B cell (primary cell): ENCODE data around the gene GALNT17. TPM values are rescaled to one million over a fixed set of nuclear protein-coding genes. Genes with fewer than 3 reads are reported as not detected.

Experiments used
- ATAC-seq: fragments of 200-7000 bp; cut with Tn5 transposase; one replicate; pipeline ENCODE4 v1.10.0; 2021; ENCODE audit warnings: low read depth, mild to moderate bottlenecking, moderate number of reproducible peaks, moderate library complexity
- CTCF ChIA-PET: fragments of 350-600 bp; sonication (Branson Sonifier 250); formaldehyde crosslinking; loops from one replicate; lab custom pipeline; 2021; ENCODE audit warnings: antibody characterized with exemption, inconsistent platforms; lab: Charles Lee
- POLR2A ChIA-PET: fragments of 350-600 bp; sonication (Branson Sonifier 250); formaldehyde crosslinking; loops from one replicate; lab custom pipeline; 2021; ENCODE audit warnings: antibody characterized with exemption; lab: Charles Lee
- DNase-seq: peaks from one replicate; pipeline ENCODE4 v3.0.0; 2013
- H2AFZ ChIP-seq: 2 replicates; pipeline ENCODE4 v1.6.1; 2012; ENCODE audit warnings: mild to moderate bottlenecking, low read depth, low read length; ENCODE audit not compliant: insufficient read depth, poor library complexity, severe bottlenecking
- H3K27ac ChIP-seq, 2 donors: 1 replicate in 1 of 2; 2 replicates in 1 of 2; pipeline ENCODE4 v1.5.1; 2012 to 2013; ENCODE audit warnings: low read length in 2 of 2, mild to moderate bottlenecking in 2 of 2, moderate library complexity in 1 of 2
- H3K27me3 ChIP-seq, 4 experiments: fragments of 200-600 bp in 1 of 4; sonication (generic) in 1 of 4; replicated peaks in 1 of 4; 1 replicate in 2 of 4; 2 replicates in 2 of 4; pipeline versions ENCODE4 v1.6.1 to v1.7.0; 2013 to 2016; ENCODE audit warnings: low read length in 3 of 4, mild to moderate bottlenecking in 2 of 4, mixed read lengths in 1 of 4, moderate library complexity in 1 of 4; ENCODE audit not compliant: insufficient read depth in 4 of 4, control insufficient read depth in 3 of 4; ENCODE audit errors: control extremely low read depth in 1 of 4
- H3K36me3 ChIP-seq, 2 experiments: replicated peaks in 1 of 2; 1 replicate in 1 of 2; 2 replicates in 1 of 2; pipeline versions ENCODE4 v1.6.1 to v1.7.1; 2013; ENCODE audit warnings: low read length in 1 of 2; ENCODE audit not compliant: insufficient read depth in 2 of 2, control insufficient read depth in 1 of 2; ENCODE audit errors: control extremely low read depth in 1 of 2, extremely low read depth in 1 of 2
- H3K4me1 ChIP-seq, 2 donors: fragments of 200-600 bp in 1 of 2; sonication (generic) in 1 of 2; 1 replicate in 1 of 2; 2 replicates in 1 of 2; pipeline versions ENCODE4 v1.5.1 to v1.6.1; 2013 to 2017; ENCODE audit warnings: low read length in 2 of 2; ENCODE audit not compliant: control insufficient read depth in 2 of 2, insufficient read depth in 2 of 2
- H3K4me2 ChIP-seq: replicated peaks from 2 replicates; pipeline ENCODE3; 2012; ENCODE audit warnings: mild to moderate bottlenecking, low read depth, low read length; ENCODE audit not compliant: poor library complexity, severe bottlenecking
- H3K4me3 ChIP-seq, 5 experiments: fragments of 200-600 bp in 1 of 5; sonication (generic) in 1 of 5; 1 replicate in 3 of 5; 2 replicates in 2 of 5; pipeline versions ENCODE4 v1.5.1 to v1.7.0; 2011 to 2016; ENCODE audit warnings: low read length in 4 of 5, mild to moderate bottlenecking in 4 of 5, low read depth in 2 of 5, control low read depth in 1 of 5, moderate library complexity in 1 of 5; ENCODE audit not compliant: insufficient read depth in 1 of 5; ENCODE audit errors: control extremely low read depth in 1 of 5, extremely low read depth in 1 of 5
- H3K79me2 ChIP-seq: fragments of 200-600 bp; sonication (generic); one replicate; pipeline ENCODE4 v1.6.0; 2016; ENCODE audit warnings: low read length; ENCODE audit not compliant: control insufficient read depth, insufficient read depth
- H3K9ac ChIP-seq: fragments of 200-600 bp; sonication (generic); 2 replicates; pipeline ENCODE4 v1.6.1; 2017; ENCODE audit warnings: mild to moderate bottlenecking, low read length, moderate library complexity
- H3K9me3 ChIP-seq, 3 donors: one replicate each; pipeline versions ENCODE4 v1.6.1 to v1.7.1; 2013; ENCODE audit warnings: low read length in 2 of 3; ENCODE audit not compliant: control insufficient read depth in 2 of 3, insufficient read depth in 1 of 3; ENCODE audit errors: control extremely low read depth in 1 of 3
- H4K20me1 ChIP-seq: 2 replicates; pipeline ENCODE4 v1.6.0; 2012; ENCODE audit warnings: mild to moderate bottlenecking, low read length; ENCODE audit not compliant: insufficient read depth, control insufficient read depth, poor library complexity, severe bottlenecking
- H3K27ac Mint-ChIP-seq: one replicate; pipeline ENCODE4 v1.8.0; 2021; ENCODE audit warnings: mixed read lengths
- H3K27me3 Mint-ChIP-seq: one replicate; pipeline ENCODE4 v1.8.0; 2021; ENCODE audit warnings: mixed read lengths
- H3K4me1 Mint-ChIP-seq: one replicate; pipeline ENCODE4 v1.8.0; 2021; ENCODE audit warnings: mixed read lengths
- H3K4me3 Mint-ChIP-seq: one replicate; pipeline ENCODE4 v1.8.0; 2021; ENCODE audit warnings: mixed read lengths
- H3K9me3 Mint-ChIP-seq: one replicate; pipeline ENCODE4 v1.8.0; 2022; ENCODE audit warnings: mixed read lengths; ENCODE audit not compliant: insufficient read depth
- EZH2 ChIP-seq: IDR thresholded peaks from 2 replicates; pipeline ENCODE4 v1.6.1; 2012; ENCODE audit warnings: borderline replicate concordance, low read depth, mild to moderate bottlenecking, moderate library complexity, low read length; ENCODE audit not compliant: insufficient read depth, poor library complexity, severe bottlenecking
- WGBS: methylation state at CpG from one replicate; pipeline ENCODE4 v1.1.5; 2013; ENCODE audit warnings: missing lambda C conversion rate; ENCODE audit not compliant: insufficient coverage; 5-methylcytosine and 5-hydroxymethylcytosine counted together
- intact Hi-C: fragments of 100-400 bp; cut with micrococcal nuclease; formaldehyde crosslinking; loops from one replicate; pipeline ENCODE4 v1.10.0; 2022
- polyA plus RNA-seq: library from polyadenylated mRNA; depleted of rRNA; stranded (reverse); fragments of >200 nt; gene quantifications from 2 replicates; pipeline ENCODE4 v1.2.3, GENCODE V29; 2012
- total RNA-seq, 2 donors: library from RNA; stranded (reverse); fragments of 120-200 nt in 1 of 2; gene quantifications; 1 replicate in 1 of 2; 2 replicates in 1 of 2; pipeline versions ENCODE4 v1.2.3 to v1.2.4, GENCODE V29; 2013 to 2022
- TF ChIP-seq, protein P1 (sequence below): fragments of 200-600 bp; IDR thresholded peaks from one replicate; pipeline ENCODE4 v1.8.0; 2022; ENCODE audit warnings: antibody characterized with exemption, mild to moderate bottlenecking

The GALNT17 gene
- total and polyA plus RNA-seq, 2 donors (not counting 1 experiment from before 2014, with no cell fraction given), result not detected

DNA sequence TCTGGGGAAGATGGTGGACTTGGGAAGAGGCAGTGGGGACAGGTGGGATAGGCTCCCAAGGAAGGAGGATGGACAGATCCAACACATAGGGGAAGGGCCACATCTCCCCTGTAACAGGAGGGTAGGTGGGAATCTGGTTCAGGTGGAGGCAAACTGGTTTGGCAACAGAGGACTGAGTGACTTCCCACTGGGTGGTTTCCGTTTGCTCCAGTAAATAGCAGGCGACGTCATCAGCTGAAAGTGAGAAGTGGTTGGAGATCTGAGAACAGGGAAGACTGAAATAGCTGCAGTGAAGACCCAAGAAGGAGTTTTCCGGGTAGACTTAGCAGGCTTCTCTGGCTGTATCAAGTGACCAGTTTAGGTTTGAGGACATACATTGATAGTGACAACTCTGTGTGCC is 504.4 kb downstream of the GALNT17 start:
- no peak overlapping the region for H2AFZ ChIP-seq
- no peaks in the 10 kb centered on the region for H3K4me1 Mint-ChIP-seq
- no peaks in the 10 kb centered on the region for H3K79me2 ChIP-seq
- H4K20me1 ChIP-seq, result no peaks in the 10 kb centered on the region
- DNase-seq (no peak), ATAC-seq (no peak)
- no peaks in the 10 kb centered on the region for H3K36me3 ChIP-seq
- H3K4me2 ChIP-seq, result no peak overlapping the region
- CTCF ChIA-PET, result no interaction called here
- no peaks in the 10 kb centered on the region for H3K4me1 ChIP-seq
- intact Hi-C loops, result no loop called here
- WGBS, result 82% methylated on average over 4 of the region's 4 CpGs
- POLR2A ChIA-PET, result no interaction called here
- peaks cover 0 to 11% (median 0%) of the 10 kb centered on the region in 3 donors for H3K9me3 ChIP-seq
- H3K4me3 Mint-ChIP-seq, result no peak overlapping the region
- H3K4me3 ChIP-seq, result no peak overlapping the region
- H3K9me3 Mint-ChIP-seq, result peaks cover 3% of the 10 kb centered on the region
- no peak for TF ChIP-seq EZH2
- TF ChIP-seq, protein P1, sequence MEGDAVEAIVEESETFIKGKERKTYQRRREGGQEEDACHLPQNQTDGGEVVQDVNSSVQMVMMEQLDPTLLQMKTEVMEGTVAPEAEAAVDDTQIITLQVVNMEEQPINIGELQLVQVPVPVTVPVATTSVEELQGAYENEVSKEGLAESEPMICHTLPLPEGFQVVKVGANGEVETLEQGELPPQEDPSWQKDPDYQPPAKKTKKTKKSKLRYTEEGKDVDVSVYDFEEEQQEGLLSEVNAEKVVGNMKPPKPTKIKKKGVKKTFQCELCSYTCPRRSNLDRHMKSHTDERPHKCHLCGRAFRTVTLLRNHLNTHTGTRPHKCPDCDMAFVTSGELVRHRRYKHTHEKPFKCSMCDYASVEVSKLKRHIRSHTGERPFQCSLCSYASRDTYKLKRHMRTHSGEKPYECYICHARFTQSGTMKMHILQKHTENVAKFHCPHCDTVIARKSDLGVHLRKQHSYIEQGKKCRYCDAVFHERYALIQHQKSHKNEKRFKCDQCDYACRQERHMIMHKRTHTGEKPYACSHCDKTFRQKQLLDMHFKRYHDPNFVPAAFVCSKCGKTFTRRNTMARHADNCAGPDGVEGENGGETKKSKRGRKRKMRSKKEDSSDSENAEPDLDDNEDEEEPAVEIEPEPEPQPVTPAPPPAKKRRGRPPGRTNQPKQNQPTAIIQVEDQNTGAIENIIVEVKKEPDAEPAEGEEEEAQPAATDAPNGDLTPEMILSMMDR, result no peak
- H3K27me3 ChIP-seq, result no peaks in the 10 kb centered on the region
- no peak overlapping the region for H3K27ac ChIP-seq
- H3K27ac Mint-ChIP-seq, result no peak overlapping the region
- H3K27me3 Mint-ChIP-seq, result no peaks in the 10 kb centered on the region
- H3K9ac ChIP-seq, result no peak overlapping the region

DNA sequence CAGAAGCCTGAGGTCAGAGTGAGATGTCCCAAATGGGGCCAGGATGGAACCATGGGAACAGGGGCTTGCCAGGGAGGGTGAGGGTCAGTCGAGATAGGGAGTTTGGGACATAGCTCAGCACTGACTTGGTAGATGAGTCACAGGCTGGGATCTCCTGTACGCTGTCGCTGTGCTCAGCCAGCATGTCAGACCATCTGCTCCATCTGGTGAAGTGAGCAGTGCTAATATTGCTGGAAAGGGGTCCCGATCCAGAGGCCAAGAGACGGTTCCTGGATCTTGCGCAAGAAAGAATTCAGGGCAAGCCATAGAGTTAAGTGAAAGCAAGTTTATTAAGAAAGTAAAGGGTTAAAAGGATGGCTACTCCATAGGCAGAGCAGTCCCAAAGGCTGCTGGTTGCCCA is 505.6 kb downstream of the GALNT17 start:
- 95% methylated on average over 6 of the region's 6 CpGs for WGBS
- Histone ChIP-seq H3K4me3 (no peak overlapping the region), H3K9ac (no peak overlapping the region), H3K4me2 (no peak overlapping the region), H3K36me3 (no peaks in the 10 kb centered on the region), H3K9me3 (peaks cover 0 to 11% (median 0%) of the 10 kb centered on the region in 3 donors), H4K20me1 (no peaks in the 10 kb centered on the region), H3K4me1 (no peaks in the 10 kb centered on the region), H3K27me3 (no peaks in the 10 kb centered on the region), H2AFZ (no peak overlapping the region), H3K27ac (no peak overlapping the region), H3K79me2 (no peaks in the 10 kb centered on the region)
- DNase-seq (no peak), ATAC-seq (no peak)
- H3K4me1 Mint-ChIP-seq, result no peaks in the 10 kb centered on the region
- H3K27ac Mint-ChIP-seq, result no peak overlapping the region
- ChIA-PET CTCF (no interaction called here), POLR2A (no interaction called here)
- H3K4me3 Mint-ChIP-seq, result no peak overlapping the region
- H3K9me3 Mint-ChIP-seq, result peaks cover 7% of the 10 kb centered on the region
- intact Hi-C loops, result no loop called here
- TF ChIP-seq, protein P1, result no peak
- no peak for TF ChIP-seq EZH2
- no peaks in the 10 kb centered on the region for H3K27me3 Mint-ChIP-seq
